IPS-15b (cell line): ENCODE measurements around the gene C11orf52.
A peak's percentile ranks its signal among the peaks of the same experiment; 100 is the strongest.
"Not testable (repeated sequence)": the region's sequence is repeated elsewhere in the genome, so short reads cannot be mapped to it uniquely, and the experiment has no call there.

Experiments
- H3K27me3 ChIP-seq: one replicate; pipeline ENCODE4 v1.6.1; 2013; ENCODE audit warnings: low read length; ENCODE audit not compliant: control insufficient read depth, insufficient read depth
- H3K36me3 ChIP-seq: one replicate; pipeline ENCODE4 v1.6.1; 2013; ENCODE audit warnings: low read length; ENCODE audit not compliant: control insufficient read depth, insufficient read depth
- H3K4me1 ChIP-seq: one replicate; pipeline ENCODE4 v1.6.1; 2013; ENCODE audit warnings: mild to moderate bottlenecking, low read length; ENCODE audit not compliant: control insufficient read depth, insufficient read depth
- H3K4me3 ChIP-seq: one replicate; pipeline ENCODE4 v1.5.1; 2013; ENCODE audit warnings: low read depth, low read length
- H3K9ac ChIP-seq: one replicate; pipeline ENCODE4 v1.6.1; 2013; ENCODE audit warnings: low read depth, mild to moderate bottlenecking, low read length
- H3K9me3 ChIP-seq: one replicate; pipeline ENCODE4 v1.6.1; 2013; ENCODE audit warnings: mild to moderate bottlenecking, low read length; ENCODE audit not compliant: control insufficient read depth, insufficient read depth

C11orf52 gene

DNA sequence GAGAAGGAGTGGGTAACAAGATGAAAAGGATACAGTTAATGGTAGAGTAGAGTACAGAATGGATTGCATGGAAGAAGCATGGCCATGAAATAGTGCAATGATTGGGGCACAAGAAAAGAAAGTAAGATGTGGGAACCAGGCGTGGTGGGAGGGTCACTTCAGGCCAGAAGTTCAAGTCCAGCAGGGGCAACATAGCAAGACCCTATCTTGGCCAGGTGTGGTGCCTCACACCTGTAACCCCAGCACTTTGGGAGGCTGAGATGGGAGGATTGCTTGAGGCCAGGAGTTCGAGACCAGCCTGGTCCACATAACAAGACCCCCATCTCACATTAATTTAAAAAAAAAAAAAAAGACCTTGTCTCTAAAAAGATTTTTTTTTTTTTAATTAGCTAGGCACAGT, 1.4 kb upstream of the C11orf52 start:
- Histone ChIP-seq H3K9ac (no peak overlapping the region), H3K36me3 (no peaks in the 10 kb centered on the region), H3K9me3 (no peaks in the 10 kb centered on the region), H3K4me3 (no peak overlapping the region), H3K4me1 (peaks cover 8% of the 10 kb centered on the region), H3K27me3 (no peaks in the 10 kb centered on the region)

DNA sequence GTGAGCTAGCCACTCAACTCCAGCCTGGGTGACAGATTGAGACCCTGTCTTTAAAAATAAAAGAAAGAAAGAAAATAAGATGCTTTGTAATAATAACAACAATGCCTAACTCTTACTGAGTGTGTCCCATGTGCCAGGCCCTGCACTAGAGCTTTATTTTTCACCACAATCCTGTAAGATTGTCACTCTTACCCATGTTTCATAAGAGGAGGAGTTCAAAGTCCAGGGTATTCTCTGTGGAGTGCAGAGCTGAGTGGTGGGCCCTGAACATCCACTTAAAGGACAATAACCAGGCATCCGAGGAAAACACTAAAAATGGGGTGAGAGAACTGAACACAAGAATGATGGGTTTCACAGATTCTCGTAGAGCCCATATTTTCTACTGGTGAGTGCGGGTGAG, 925 bp upstream of the C11orf52 start:
- Histone ChIP-seq H3K4me3 (no peak overlapping the region), H3K4me1 (peaks cover 8% of the 10 kb centered on the region), H3K27me3 (no peaks in the 10 kb centered on the region), H3K9ac (no peak overlapping the region), H3K9me3 (no peaks in the 10 kb centered on the region), H3K36me3 (no peaks in the 10 kb centered on the region)

DNA sequence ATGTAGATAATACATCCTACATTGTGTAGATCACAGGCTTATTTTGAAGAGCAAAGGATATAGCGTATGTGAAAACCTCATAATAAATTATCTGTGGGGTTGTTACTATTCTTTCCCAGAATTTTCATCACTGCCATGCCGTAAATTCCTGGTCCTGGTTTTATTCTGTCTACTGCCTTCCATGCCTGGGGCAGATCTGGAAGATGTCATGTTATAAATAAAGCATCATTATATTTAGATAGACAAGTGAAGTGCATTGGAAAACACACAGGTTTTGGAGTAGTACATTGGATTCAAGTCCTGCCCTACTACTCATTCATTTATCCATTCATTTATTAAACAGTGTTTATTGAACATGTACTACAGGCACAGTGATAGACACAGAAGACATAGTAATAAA, 2.2 kb downstream of the C11orf52 start:
- Histone ChIP-seq H3K4me3 (no peak overlapping the region), H3K27me3 (no peaks in the 10 kb centered on the region), H3K36me3 (no peaks in the 10 kb centered on the region), H3K9ac (no peak overlapping the region), H3K9me3 (no peaks in the 10 kb centered on the region), H3K4me1 (peaks cover 4% of the 10 kb centered on the region)

DNA sequence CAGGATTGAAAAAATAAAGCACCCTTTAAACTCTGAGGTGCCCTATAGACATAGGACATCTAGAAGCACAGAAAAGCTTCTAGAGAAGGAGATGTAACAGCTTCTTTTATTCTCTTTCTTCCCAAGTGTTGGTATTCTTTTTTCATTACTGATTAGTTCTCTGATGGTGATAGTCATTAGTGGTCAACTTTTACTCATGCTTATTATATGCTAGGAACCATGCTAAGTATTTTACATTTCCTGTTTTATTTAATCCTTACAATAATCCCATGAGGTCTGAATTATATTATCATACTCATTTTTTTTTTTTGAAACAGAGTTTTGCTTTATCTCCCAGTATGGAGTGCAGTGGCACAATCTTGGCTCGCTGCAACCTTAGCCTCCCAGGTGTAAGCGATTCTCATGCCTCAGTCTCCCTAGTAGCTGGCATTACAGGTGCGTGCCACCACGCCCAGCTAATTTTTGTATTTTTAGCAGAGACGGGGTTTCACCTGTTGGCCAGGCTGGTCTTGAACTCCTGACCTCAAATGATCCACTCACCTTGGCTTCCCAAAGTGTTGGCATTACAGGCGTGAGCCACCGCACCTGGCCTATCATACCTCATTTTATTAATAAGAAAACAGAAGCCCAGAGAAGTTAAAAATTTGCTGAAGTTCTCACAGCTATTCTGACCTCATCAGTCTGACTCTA, 3.0 kb downstream of the C11orf52 start:
- H3K9ac ChIP-seq, result no peak overlapping the region
- H3K36me3 ChIP-seq, result no peaks in the 10 kb centered on the region
- no peak overlapping the region for H3K4me3 ChIP-seq
- no peaks in the 10 kb centered on the region for H3K27me3 ChIP-seq
- peaks cover 8% of the 10 kb centered on the region for H3K4me1 ChIP-seq
- H3K9me3 ChIP-seq, result no peaks in the 10 kb centered on the region

DNA sequence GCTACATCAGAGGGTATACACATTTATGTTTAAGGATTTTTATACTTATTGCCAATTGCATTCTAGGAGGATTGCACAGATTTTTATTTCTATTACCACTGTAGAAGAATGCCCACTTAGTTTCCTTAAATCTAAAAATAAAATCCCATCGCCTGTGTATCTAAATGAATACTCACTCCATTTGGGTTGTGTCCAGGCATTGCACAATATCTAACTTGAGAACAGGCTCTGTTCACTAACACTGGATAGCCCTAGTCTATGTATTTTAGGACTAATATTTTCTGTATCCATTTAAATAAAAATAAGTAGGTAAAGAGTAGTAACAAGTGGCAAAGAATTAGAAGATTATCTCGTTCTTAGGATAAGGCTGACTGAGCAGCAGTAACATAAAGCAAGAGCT, 4.1 kb downstream of the C11orf52 start:
- Histone ChIP-seq H3K4me1 (peaks cover 8% of the 10 kb centered on the region), H3K4me3 (no peak overlapping the region), H3K36me3 (no peaks in the 10 kb centered on the region), H3K9ac (no peak overlapping the region), H3K9me3 (no peaks in the 10 kb centered on the region), H3K27me3 (no peaks in the 10 kb centered on the region)

DNA sequence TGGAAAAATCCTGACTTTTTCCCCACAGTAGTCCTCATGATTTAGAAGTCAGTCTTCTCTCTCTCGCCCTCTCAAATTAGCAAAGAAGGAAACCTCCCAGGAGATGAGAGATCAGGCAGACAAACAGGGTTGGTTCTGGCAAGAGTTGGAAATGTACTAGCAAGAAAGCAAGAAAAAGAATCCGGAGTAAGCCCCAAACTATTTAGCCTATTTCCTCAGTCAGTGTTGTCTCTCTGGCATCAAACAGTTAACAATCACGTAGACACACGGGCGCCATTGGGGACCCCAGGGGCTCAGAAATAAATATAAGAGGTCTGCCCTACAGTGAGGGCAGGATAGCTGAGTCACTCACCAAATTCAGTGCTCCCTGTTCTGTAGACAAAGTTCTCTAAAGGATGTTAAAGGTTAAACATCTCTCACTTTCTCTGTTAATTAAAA, 4.7 kb downstream of the C11orf52 start:
- H3K27me3 ChIP-seq, result no peaks in the 10 kb centered on the region
- H3K36me3 ChIP-seq, result no peaks in the 10 kb centered on the region
- peaks cover 5% of the 10 kb centered on the region for H3K4me1 ChIP-seq
- H3K9me3 ChIP-seq, result no peaks in the 10 kb centered on the region
- no peak overlapping the region for H3K4me3 ChIP-seq
- H3K9ac ChIP-seq, result no peak overlapping the region

DNA sequence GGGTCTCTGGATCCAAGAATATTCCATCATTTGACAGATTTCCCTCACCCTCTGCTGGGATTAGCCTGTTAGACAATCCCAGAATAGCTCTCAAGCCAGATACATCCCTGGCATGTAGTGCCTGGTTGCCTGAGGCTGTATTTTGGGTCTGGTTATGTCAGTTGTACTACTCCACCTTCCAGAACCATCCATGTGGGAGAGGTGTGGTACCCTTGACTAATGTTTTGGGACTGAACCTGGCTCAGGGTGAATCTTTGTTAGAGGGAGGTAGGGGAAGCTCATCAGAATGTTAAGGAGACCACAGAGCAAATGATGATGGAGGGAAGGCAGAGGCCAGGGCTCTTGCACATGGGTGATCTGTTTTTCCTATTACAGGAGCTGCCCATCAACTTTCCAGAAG, 5.2 kb downstream of the C11orf52 start:
- Histone ChIP-seq H3K9ac (no peak overlapping the region), H3K4me3 (no peak overlapping the region), H3K4me1 (peaks cover 3% of the 10 kb centered on the region), H3K36me3 (no peaks in the 10 kb centered on the region), H3K27me3 (no peaks in the 10 kb centered on the region), H3K9me3 (no peaks in the 10 kb centered on the region)

DNA sequence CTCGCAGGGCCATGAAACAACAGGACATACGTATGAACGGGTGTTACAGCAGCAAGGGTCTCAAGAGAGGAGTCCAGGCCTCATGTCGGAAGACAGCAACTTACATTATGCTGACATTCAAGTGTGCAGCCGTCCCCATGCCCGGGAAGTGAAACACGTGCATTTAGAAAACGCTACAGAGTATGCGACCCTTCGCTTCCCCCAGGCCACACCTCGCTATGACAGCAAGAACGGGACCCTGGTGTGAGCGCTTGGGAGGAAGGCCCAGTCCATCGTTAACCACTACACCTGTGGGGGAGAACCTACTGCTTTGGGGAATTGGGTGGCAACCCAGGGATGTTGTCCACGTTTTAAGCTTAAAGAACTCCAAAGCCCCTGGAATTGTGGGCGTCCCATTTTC, 7.2 kb downstream of the C11orf52 start:
- H3K9ac ChIP-seq, result peak overlapping the region; percentile 56
- H3K4me3 ChIP-seq, result peak overlapping the region; percentile 56
- peaks cover 3% of the 10 kb centered on the region for H3K4me1 ChIP-seq
- no peaks in the 10 kb centered on the region for H3K36me3 ChIP-seq
- H3K9me3 ChIP-seq, result no peaks in the 10 kb centered on the region
- H3K27me3 ChIP-seq, result no peaks in the 10 kb centered on the region

DNA sequence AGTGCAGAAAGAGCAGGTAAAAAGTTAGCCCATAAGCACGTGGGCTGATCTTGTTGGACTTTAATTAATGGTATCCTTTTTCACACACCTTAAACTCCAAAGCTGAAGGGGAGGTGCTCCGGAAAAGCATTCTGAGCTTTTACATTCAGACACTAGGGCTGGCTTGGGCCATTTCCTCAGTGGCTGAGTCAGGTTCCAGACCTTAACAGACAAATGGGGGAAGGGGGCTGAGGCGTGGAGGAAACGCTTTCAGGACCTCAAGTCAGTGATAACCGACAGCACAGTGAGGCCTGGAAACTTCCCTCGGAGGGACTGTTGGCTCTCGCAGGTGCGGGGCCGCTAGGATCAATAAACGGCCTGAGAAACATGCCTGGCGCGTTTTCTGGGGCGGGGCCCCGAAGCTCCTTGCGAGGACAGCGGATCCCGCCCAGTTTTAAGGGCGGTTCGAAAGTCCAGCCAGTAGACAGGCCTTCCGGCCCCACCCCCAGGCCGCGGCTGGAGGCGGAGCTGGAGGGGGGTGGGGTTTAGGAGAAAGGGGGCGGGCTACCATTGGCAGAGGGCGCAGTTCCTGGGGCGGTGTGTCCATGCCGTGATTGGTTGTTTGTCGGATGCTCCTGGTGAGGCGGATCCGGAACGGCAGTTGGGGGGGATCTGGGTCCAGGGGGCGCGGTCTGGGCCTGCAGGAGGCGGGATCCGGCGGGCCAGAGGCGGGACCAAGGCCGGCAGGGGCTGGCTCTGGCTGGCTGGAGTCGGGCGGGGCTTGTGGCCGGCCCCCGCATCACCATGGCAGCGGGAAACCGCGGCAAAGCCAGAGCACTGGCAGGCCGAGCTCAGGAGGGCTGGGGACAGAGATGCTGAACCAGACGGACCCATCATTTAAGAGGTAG, 8.0 kb downstream of the C11orf52 start:
- H3K27me3 ChIP-seq, result no peaks in the 10 kb centered on the region
- H3K9ac ChIP-seq, result peak overlapping the region; percentile 56
- peak overlapping the region; percentile 56 for H3K4me3 ChIP-seq
- no peaks in the 10 kb centered on the region for H3K9me3 ChIP-seq
- H3K36me3 ChIP-seq, result no peaks in the 10 kb centered on the region
- H3K4me1 ChIP-seq, result peaks cover 3% of the 10 kb centered on the region

DNA sequence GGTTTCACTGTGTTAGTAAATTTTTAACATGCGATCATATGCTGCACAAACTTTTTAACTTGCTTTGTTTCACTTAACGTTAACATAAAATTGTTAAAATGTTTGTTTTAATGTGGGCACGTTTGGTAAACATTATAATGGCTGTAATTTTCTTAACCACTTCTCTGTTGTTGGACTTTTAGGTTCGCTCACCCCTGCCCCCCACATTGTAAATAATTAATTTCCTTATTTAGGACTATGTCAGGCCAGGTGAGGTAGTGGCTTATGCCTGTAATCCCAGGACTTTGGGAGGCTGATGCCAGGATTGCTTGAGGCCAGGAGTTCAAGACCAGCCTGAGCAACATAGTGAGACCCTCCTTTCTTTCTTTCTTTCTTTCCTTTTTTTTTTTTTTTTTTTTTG, 11.8 kb downstream of the C11orf52 start:
- H3K4me1 ChIP-seq, result peaks cover 14% of the 10 kb centered on the region
- H3K36me3 ChIP-seq, result no peaks in the 10 kb centered on the region
- H3K9ac ChIP-seq, result no peak overlapping the region
- no peaks in the 10 kb centered on the region for H3K27me3 ChIP-seq
- H3K9me3 ChIP-seq, result no peaks in the 10 kb centered on the region
- H3K4me3 ChIP-seq, result no peak overlapping the region

DNA sequence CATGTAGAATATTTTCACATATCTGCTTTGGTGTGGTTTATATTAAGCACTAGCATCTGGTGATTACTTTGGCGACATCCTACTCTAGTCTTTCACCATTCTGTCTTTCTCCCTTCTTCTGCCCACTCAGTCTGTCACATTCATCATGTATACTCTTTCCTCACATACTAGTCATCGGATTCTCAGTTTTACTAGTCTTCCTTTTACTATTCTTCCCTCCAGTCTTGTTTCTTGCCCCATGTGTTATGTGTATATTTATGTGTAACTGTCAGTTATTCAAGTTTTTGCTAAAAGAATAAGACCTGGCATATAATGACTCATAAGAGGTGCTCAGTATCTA, 13.9 kb downstream of the C11orf52 start:
- Histone ChIP-seq H3K9ac (no peak overlapping the region), H3K36me3 (no peaks in the 10 kb centered on the region), H3K9me3 (no peaks in the 10 kb centered on the region), H3K4me1 (peaks cover 12% of the 10 kb centered on the region), H3K27me3 (no peaks in the 10 kb centered on the region), H3K4me3 (no peak overlapping the region)

DNA sequence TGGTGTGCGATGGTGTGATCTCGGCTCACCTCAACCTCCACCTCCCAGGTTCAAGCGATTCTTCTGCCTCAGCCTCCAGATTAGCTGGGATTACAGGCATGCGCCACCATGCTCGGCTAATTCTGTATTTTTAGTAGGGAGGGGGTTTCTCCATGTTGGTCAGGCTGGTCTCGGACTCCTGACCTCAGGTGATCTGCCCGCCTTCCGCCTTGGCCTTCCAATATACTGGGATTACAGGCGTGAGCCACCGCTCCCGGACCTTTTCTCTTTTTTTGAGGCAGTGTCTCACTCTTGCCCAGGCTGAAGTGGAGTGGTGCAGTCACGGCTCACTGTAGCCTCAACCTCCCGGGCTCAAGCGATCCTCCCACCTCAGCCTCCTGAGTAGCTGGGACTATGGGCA, 14.5 kb downstream of the C11orf52 start:
- peaks cover 17% of the 10 kb centered on the region for H3K4me1 ChIP-seq
- not testable (repeated sequence) for H3K27me3 ChIP-seq, H3K36me3 ChIP-seq, H3K4me3 ChIP-seq, H3K9ac ChIP-seq, H3K9me3 ChIP-seq
